Middle frontal gyrus (tissue), 1 donor: ENCODE measurements around the gene IRAK4.
"Not testable (repeated sequence)": the region's sequence is repeated elsewhere in the genome, so short reads cannot be mapped to it uniquely, and the experiment has no call there.

Experiments used
- DNase-seq: peaks from one replicate; pipeline ENCODE4 v3.0.0-alpha.2; 2015; ENCODE audit warnings: low spot score; ENCODE audit errors: extremely low spot score

IRAK4 gene

GRCh38 chr12:43758728-43759563 is at the start of gene IRAK4, which contains the start of gene PUS7L:
TSS of gene IRAK4 (plus strand) at chr12:43758951. CDS start at chr12:43768112, 9,161 bp downstream.
TSS of gene PUS7L (minus strand) at chr12:43758790. CDS start at chr12:43755245, 3,545 bp downstream.
- peak; percentile 93 for DNase-seq

GRCh38 chr12:43711348-43711747 is 47.4 kb upstream of the IRAK4 start:
- no peak for DNase-seq

GRCh38 chr12:43722621-43723020 is 36.1 kb upstream of the IRAK4 start:
- no peak for DNase-seq

GRCh38 chr12:43723134-43723533 is 35.6 kb upstream of the IRAK4 start:
- DNase-seq: no peak

GRCh38 chr12:43728117-43728516 is 30.6 kb upstream of the IRAK4 start:
- DNase-seq: no peak

- no peak for DNase-seq
Observed at GRCh38 chr12:43728698-43729097, 30.1 kb upstream of the IRAK4 start.

- no peak for DNase-seq
Observed at GRCh38 chr12:43730283-43730682, 28.5 kb upstream of the IRAK4 start.

- DNase-seq: no peak
Observed at GRCh38 chr12:43733687-43734086, 25.1 kb upstream of the IRAK4 start.

- no peak for DNase-seq
Observed at GRCh38 chr12:43736927-43737440, 21.8 kb upstream of the IRAK4 start.

GRCh38 chr12:43737646-43738045 is 21.1 kb upstream of the IRAK4 start:
- DNase-seq: no peak

GRCh38 chr12:43740511-43741100 is 18.1 kb upstream of the IRAK4 start:
- DNase-seq: no peak

GRCh38 chr12:43742106-43742505 is 16.6 kb upstream of the IRAK4 start:
- DNase-seq: no peak

- no peak for DNase-seq
Observed at GRCh38 chr12:43744826-43745225, 13.9 kb upstream of the IRAK4 start.

GRCh38 chr12:43749016-43749415 is 9.7 kb upstream of the IRAK4 start:
- no peak for DNase-seq

GRCh38 chr12:43750814-43751213 is 7.9 kb upstream of the IRAK4 start:
- no peak for DNase-seq

GRCh38 chr12:43751360-43751759 is 7.4 kb upstream of the IRAK4 start:
- not testable (repeated sequence) for DNase-seq

GRCh38 chr12:43754015-43754414 is 4.7 kb upstream of the IRAK4 start:
- no peak for DNase-seq

GRCh38 chr12:43758247-43758727 is 464 bp upstream of the IRAK4 start:
- DNase-seq: no peak

GRCh38 chr12:43760396-43760795 is 1.6 kb downstream of the IRAK4 start:
- DNase-seq: no peak

- DNase-seq: no peak
Observed at GRCh38 chr12:43761500-43761899, 2.7 kb downstream of the IRAK4 start.

GRCh38 chr12:43762596-43762995 is 3.8 kb downstream of the IRAK4 start:
- DNase-seq: no peak

- no peak for DNase-seq
Observed at GRCh38 chr12:43763769-43764168, 5.0 kb downstream of the IRAK4 start.
